ENCODE results near the gene MARCHF5. TPM values are rescaled to one million over a fixed set of nuclear protein-coding genes. Genes with fewer than 3 reads are reported as not detected.

MARCHF5 gene
- total RNA-seq, 1 experiment from 2014 or later, result 32.2 TPM

GRCh38 chr10:92385831-92386230 lies 94.9 kb downstream of the MARCHF5 start:
- H3K4me1 Mint-ChIP-seq, result peaks cover 39% of the 10 kb centered on the region
- no peak for DNase-seq (ENCODE audit: low spot score)
- ATAC-seq, result no peak
- no peak overlapping the region for H3K27ac Mint-ChIP-seq
- H3K36me3 Mint-ChIP-seq, result no peaks in the 10 kb centered on the region
- no peaks in the 10 kb centered on the region; the same call in 1 of the 2 replicates for H3K27me3 Mint-ChIP-seq (ENCODE audit: low read depth)
- CTCF ChIA-PET, result no interaction called here
- no peak overlapping the region for H3K4me3 Mint-ChIP-seq
- no peaks in the 10 kb centered on the region for H3K9me3 Mint-ChIP-seq
- TF ChIP-seq PRDM15 (CRISPR knock-in tag; IDR thresholded peaks at IDR 0.05) (no peak), MLX (CRISPR knock-in tag; IDR thresholded peaks at IDR 0.05) (no peak), MXD4 (CRISPR knock-in tag; IDR thresholded peaks at IDR 0.05; ENCODE audit: borderline replicate concordance) (no peak), AR (CRISPR knock-in tag; IDR thresholded peaks at IDR 0.05) (no peak), ZNF512 (CRISPR knock-in tag; IDR thresholded peaks at IDR 0.05; ENCODE audit: borderline replicate concordance) (no peak), ERG (CRISPR knock-in tag; IDR thresholded peaks at IDR 0.05) (no peak)
- POLR2A ChIA-PET, result no interaction called here

- H3K4me3 Mint-ChIP-seq, result no peak overlapping the region
- ChIA-PET CTCF (interaction anchor here (0.8 kb wide), 1 partner anchor 33 kb away, joined by 4 read pairs; no protein-coding TSS in a partner anchor), POLR2A (interaction anchor here (0.8 kb wide), 1 partner anchor 96 kb away, joined by 3 read pairs; the partner anchor contains the start of genes CPEB3 and MARCHF5)
- peak; percentile 96 for DNase-seq (ENCODE audit: low spot score)
- peak overlapping the region; percentile 49; the same call in 1 of the 2 replicates for H3K27ac Mint-ChIP-seq
- H3K27me3 Mint-ChIP-seq (ENCODE audit: low read depth), result no peaks in the 10 kb centered on the region; the same call in 1 of the 2 replicates
- ATAC-seq, result peak; percentile 97
- peaks cover 27% of the 10 kb centered on the region for H3K4me1 Mint-ChIP-seq
- no peaks in the 10 kb centered on the region for H3K36me3 Mint-ChIP-seq
- no peaks in the 10 kb centered on the region for H3K9me3 Mint-ChIP-seq
- no peak for TF ChIP-seq AR (CRISPR knock-in tag; IDR thresholded peaks at IDR 0.05)
- no peak for TF ChIP-seq ESRRA (CRISPR knock-in tag; IDR thresholded peaks at IDR 0.05; ENCODE audit: borderline replicate concordance)
- no peak for TF ChIP-seq PREB (CRISPR knock-in tag; IDR thresholded peaks at IDR 0.05; ENCODE audit: borderline replicate concordance)
- TF ChIP-seq FOXP4 (CRISPR knock-in tag; IDR thresholded peaks at IDR 0.05), result peak; percentile 91
- no peak for TF ChIP-seq CTCF (IDR thresholded peaks at IDR 0.05)
- no peak for TF ChIP-seq E2F5 (CRISPR knock-in tag; IDR thresholded peaks at IDR 0.05)
- peak; percentile 84 for TF ChIP-seq SP1 (CRISPR knock-in tag; conservative IDR thresholded peaks at IDR 0.05)
Observed at GRCh38 chr10:92387289-92387940, 96.4 kb downstream of the MARCHF5 start.
